HepG2 (cell line): ENCODE measurements around the gene ZBTB34. TPM values are rescaled to one million over a fixed set of nuclear protein-coding genes. Genes with fewer than 3 reads are reported as not detected.

Experiments
- ATAC-seq: fragments of 200-7000 bp; cut with Tn5 transposase; 3 replicates; pipeline ENCODE4 v1.9.1; 2020; ENCODE audit warnings: mild to moderate bottlenecking, moderate library complexity
- BruUV-seq: library from RNA; stranded (reverse); fragments of 400-500 nt; replicated peaks from 2 replicates; lab custom pipeline; 2021; lab: Mats Ljungman, UMichigan
- CTCF ChIA-PET: fragments of 300-600 bp; formaldehyde crosslinking; extraction: SDS; loops from one replicate; lab custom pipeline; 2021; ENCODE audit warnings: low total read pairs, inconsistent platforms, low intra/inter-chr PET ratio; lab: Yijun Ruan, JAX
- POLR2A ChIA-PET: fragments of 350-600 bp; sonication (Branson Sonifier 250); formaldehyde crosslinking; loops from one replicate; lab custom pipeline; 2020; ENCODE audit warnings: antibody characterized with exemption, inconsistent platforms; lab: Yijun Ruan, JAX
- DNase-seq: peaks from one replicate; pipeline ENCODE4 v3.0.0-alpha.2; 2015; ENCODE audit warnings: low spot score
- FAIRE-seq: peaks from 3 replicates; lab custom pipeline; 2011; peaks lifted over from hg19 to GRCh38; lab: Jason Lieb, UNC
- H2AFZ ChIP-seq: one replicate; pipeline ENCODE4 v1.6.1; 2011; ENCODE audit warnings: low read length, inconsistent platforms
- H3K27ac ChIP-seq: fragments of 300-600 bp; 3 replicates; pipeline ENCODE4 v1.8.0; 2011; ENCODE audit warnings: mixed run types, mild to moderate bottlenecking, mixed read lengths, low read length, inconsistent platforms; ENCODE audit not compliant: insufficient read depth; ENCODE audit errors: extremely low read length
- H3K27me3 ChIP-seq, 2 experiments: fragments of 200-600 bp in 1 of 2; 2 replicates in 1 of 2; 3 replicates in 1 of 2; pipeline versions ENCODE4 v1.6.0 to v1.8.0; 2011; ENCODE audit warnings: low read length in 2 of 2, mild to moderate bottlenecking in 2 of 2, moderate library complexity in 2 of 2, inconsistent platforms in 1 of 2; ENCODE audit not compliant: insufficient read depth in 2 of 2, control insufficient read depth in 1 of 2
- H3K36me3 ChIP-seq, 2 experiments: fragments of 200-600 bp in 1 of 2; replicated peaks in 1 of 2; 2 replicates in 1 of 2; 3 replicates in 1 of 2; pipeline versions ENCODE4 v1.5.1 to v1.8.0; 2011; ENCODE audit warnings: low read length in 2 of 2, inconsistent platforms in 1 of 2; ENCODE audit not compliant: insufficient read depth in 2 of 2, control insufficient read depth in 1 of 2
- H3K4me1 ChIP-seq: 2 replicates; pipeline ENCODE4 v1.5.1; 2012; ENCODE audit warnings: low read length, inconsistent platforms; ENCODE audit not compliant: insufficient read depth
- H3K4me2 ChIP-seq: 2 replicates; pipeline ENCODE4 v1.6.0; 2011; ENCODE audit warnings: low read depth, low read length, inconsistent platforms
- H3K4me3 ChIP-seq, 3 experiments: fragments of 200-600 bp in 1 of 3; sonication (generic), shearing (Covaris generic) in 1 of 3; replicated peaks in 1 of 3; 2 replicates each; pipeline ENCODE4 v1.5.1; 2011 to 2016; ENCODE audit warnings: low read length in 3 of 3, inconsistent platforms in 2 of 3, low read depth in 2 of 3, mild to moderate bottlenecking in 2 of 3, control low read depth in 1 of 3, mixed read lengths in 1 of 3; ENCODE audit not compliant: insufficient read depth in 1 of 3
- H3K79me2 ChIP-seq: one replicate; pipeline ENCODE4 v1.6.1; 2011; ENCODE audit warnings: low read length, inconsistent platforms; ENCODE audit not compliant: insufficient read depth
- H3K9ac ChIP-seq: 2 replicates; pipeline ENCODE4 v1.6.0; 2011; ENCODE audit warnings: mild to moderate bottlenecking, low read depth, low read length, inconsistent platforms; ENCODE audit not compliant: insufficient read depth
- H3K9me3 ChIP-seq: 2 replicates; pipeline ENCODE4 v1.5.1; 2012; ENCODE audit warnings: mild to moderate bottlenecking, low read length
- H4K20me1 ChIP-seq: 2 replicates; pipeline ENCODE4 v1.6.0; 2011; ENCODE audit warnings: inconsistent platforms, mild to moderate bottlenecking, low read length, moderate library complexity; ENCODE audit not compliant: insufficient read depth
- ATM ChIP-seq: fragments of 450-650 bp; IDR thresholded peaks from 2 replicates; pipeline ENCODE4 v1.7.1; 2017; ENCODE audit warnings: mild to moderate bottlenecking, borderline replicate concordance
- GTF3A ChIP-seq: sonication (generic); formaldehyde crosslinking; conservative IDR thresholded peaks from 2 replicates; pipeline ENCODE4 v1.4.0; 2020; ENCODE audit warnings: mild to moderate bottlenecking, missing genetic modification reagents
- TSC22D2 ChIP-seq: sonication (generic); formaldehyde crosslinking; IDR thresholded peaks from 2 replicates; pipeline ENCODE4 v1.5.1; 2020; ENCODE audit warnings: missing genetic modification reagents, mild to moderate bottlenecking, borderline replicate concordance
- WGBS: methylation state at CpG from one replicate; pipeline ENCODE4 v1.1.6; 2017; ENCODE audit warnings: low lambda C conversion rate; 5-methylcytosine and 5-hydroxymethylcytosine counted together
- in situ Hi-C: cut with HindIII; loops from 2 replicates; pipeline ENCODE4 v1.10.0; 2017; ENCODE audit warnings: low pct_unique_long_range_greater_than_20kb; ENCODE audit not compliant: extremely low pct_ligation_motif_present
- intact Hi-C: fragments of 100-400 bp; cut with micrococcal nuclease; formaldehyde crosslinking; loops from one replicate; pipeline ENCODE4 v1.10.0; 2022; ENCODE audit not compliant: unreplicated experiment
- polyA plus RNA-seq, 8 experiments: library from polyadenylated mRNA; depleted of rRNA in 3 of 8; stranded (reverse) in 7 of 8; unstranded in 1 of 8; fragments of >200 nt; fragmentation: Illumina TruSeq in 4 of 8; extraction: Trizol in 4 of 8; gene quantifications; 2 replicates each; pipeline versions ENCODE4 v1.2.1 to v1.2.3, GENCODE V29; 2011 to 2016; ENCODE audit warnings: low read depth in 4 of 8, missing spikeins in 1 of 8, mixed read lengths in 1 of 8; ENCODE audit not compliant: insufficient read depth in 1 of 8
- total RNA-seq, 5 experiments: library from RNA; depleted of rRNA; stranded (reverse); fragments of >200 nt; fragmentation: Illumina TruSeq; extraction: Trizol; gene quantifications; 2 replicates each; pipeline ENCODE4 v1.2.3, GENCODE V29; 2016; ENCODE audit warnings: low read depth in 1 of 5
- TF ChIP-seq, protein P1 (sequence below): sonication (generic); formaldehyde crosslinking; IDR thresholded peaks from 2 replicates; pipeline ENCODE4 v1.5.0; 2020; ENCODE audit warnings: mild to moderate bottlenecking, missing genetic modification reagents, borderline replicate concordance
- TF ChIP-seq, protein P2 (sequence below): sonication (generic); formaldehyde crosslinking; IDR thresholded peaks from 2 replicates; pipeline ENCODE4 v1.4.0; 2020; ENCODE audit warnings: mild to moderate bottlenecking, missing genetic modification reagents
- TF ChIP-seq, protein P3 (sequence below), 2 experiments: sonication (generic) in 1 of 2; formaldehyde crosslinking in 1 of 2; IDR thresholded peaks; 2 replicates each; pipeline versions ENCODE4 v1.4.0 to v1.6.1; 2018 to 2020; ENCODE audit warnings: missing genetic modification reagents in 2 of 2, borderline replicate concordance in 1 of 2, low read depth in 1 of 2, mild to moderate bottlenecking in 1 of 2, missing biosample characterization in 1 of 2
- TF ChIP-seq, protein P4 (sequence below): sonication (generic); formaldehyde crosslinking; IDR thresholded peaks from 2 replicates; pipeline ENCODE4 v1.9.0; 2021; ENCODE audit warnings: missing genetic modification reagents, borderline replicate concordance

ZBTB34 gene
- total and polyA plus RNA-seq, 2 of the 13 experiments (the other 11 are each of a cell fraction or from before 2014, with no cell fraction given), result 5.9 to 8.7 TPM

DNA sequence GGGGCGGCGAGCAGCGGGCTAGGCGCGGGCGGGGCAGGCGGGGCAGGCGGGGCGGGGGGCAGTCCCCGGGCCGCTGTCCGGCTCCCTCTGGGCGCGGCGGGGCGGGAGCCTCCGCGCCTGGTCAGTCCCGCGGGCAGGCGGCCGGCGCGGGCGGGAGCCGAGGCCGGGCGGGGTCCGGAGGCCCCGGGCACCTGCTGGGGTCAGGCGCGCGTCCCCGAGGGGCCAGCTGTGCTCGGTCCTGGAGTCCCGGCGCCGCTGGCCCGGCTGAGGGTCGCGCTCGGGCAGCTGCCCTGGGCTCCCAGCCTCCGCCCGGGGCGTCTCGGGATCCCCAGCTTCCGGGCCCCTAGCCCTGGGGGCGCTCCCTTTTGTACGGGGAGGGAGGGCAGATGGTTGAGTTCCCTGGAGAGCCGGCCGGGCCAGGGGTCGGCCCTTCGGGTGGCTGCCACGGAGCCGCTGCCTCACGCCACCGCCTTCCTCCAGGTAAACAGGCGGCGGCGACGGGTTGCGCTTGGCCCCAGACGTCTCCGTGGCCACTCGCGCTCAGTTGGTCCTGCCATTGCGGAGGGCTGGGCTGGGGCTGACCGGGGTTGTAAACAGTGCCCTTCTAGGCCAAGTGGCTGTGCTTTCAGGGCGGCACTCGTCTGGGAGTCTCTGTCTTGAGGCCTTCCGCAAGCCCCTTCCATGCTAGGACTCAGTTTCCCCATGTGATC is 473 bp downstream of the ZBTB34 start:
- in situ Hi-C loops, result no loop called here
- POLR2A ChIA-PET, result no interaction called here
- no peak for TF ChIP-seq ATM
- TF ChIP-seq, protein P1, sequence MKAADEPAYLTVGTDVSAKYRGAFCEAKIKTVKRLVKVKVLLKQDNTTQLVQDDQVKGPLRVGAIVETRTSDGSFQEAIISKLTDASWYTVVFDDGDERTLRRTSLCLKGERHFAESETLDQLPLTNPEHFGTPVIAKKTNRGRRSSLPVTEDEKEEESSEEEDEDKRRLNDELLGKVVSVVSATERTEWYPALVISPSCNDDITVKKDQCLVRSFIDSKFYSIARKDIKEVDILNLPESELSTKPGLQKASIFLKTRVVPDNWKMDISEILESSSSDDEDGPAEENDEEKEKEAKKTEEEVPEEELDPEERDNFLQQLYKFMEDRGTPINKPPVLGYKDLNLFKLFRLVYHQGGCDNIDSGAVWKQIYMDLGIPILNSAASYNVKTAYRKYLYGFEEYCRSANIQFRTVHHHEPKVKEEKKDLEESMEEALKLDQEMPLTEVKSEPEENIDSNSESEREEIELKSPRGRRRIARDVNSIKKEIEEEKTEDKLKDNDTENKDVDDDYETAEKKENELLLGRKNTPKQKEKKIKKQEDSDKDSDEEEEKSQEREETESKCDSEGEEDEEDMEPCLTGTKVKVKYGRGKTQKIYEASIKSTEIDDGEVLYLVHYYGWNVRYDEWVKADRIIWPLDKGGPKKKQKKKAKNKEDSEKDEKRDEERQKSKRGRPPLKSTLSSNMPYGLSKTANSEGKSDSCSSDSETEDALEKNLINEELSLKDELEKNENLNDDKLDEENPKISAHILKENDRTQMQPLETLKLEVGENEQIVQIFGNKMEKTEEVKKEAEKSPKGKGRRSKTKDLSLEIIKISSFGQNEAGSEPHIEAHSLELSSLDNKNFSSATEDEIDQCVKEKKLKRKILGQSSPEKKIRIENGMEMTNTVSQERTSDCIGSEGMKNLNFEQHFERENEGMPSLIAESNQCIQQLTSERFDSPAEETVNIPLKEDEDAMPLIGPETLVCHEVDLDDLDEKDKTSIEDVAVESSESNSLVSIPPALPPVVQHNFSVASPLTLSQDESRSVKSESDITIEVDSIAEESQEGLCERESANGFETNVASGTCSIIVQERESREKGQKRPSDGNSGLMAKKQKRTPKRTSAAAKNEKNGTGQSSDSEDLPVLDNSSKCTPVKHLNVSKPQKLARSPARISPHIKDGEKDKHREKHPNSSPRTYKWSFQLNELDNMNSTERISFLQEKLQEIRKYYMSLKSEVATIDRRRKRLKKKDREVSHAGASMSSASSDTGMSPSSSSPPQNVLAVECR (CRISPR knock-in tag), result peak; percentile 33; the same call in 1 of the 2 replicates
- TF ChIP-seq, protein P2, sequence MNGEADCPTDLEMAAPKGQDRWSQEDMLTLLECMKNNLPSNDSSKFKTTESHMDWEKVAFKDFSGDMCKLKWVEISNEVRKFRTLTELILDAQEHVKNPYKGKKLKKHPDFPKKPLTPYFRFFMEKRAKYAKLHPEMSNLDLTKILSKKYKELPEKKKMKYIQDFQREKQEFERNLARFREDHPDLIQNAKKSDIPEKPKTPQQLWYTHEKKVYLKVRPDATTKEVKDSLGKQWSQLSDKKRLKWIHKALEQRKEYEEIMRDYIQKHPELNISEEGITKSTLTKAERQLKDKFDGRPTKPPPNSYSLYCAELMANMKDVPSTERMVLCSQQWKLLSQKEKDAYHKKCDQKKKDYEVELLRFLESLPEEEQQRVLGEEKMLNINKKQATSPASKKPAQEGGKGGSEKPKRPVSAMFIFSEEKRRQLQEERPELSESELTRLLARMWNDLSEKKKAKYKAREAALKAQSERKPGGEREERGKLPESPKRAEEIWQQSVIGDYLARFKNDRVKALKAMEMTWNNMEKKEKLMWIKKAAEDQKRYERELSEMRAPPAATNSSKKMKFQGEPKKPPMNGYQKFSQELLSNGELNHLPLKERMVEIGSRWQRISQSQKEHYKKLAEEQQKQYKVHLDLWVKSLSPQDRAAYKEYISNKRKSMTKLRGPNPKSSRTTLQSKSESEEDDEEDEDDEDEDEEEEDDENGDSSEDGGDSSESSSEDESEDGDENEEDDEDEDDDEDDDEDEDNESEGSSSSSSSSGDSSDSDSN (CRISPR knock-in tag), result peak; percentile 65
- TF ChIP-seq, protein P3, sequence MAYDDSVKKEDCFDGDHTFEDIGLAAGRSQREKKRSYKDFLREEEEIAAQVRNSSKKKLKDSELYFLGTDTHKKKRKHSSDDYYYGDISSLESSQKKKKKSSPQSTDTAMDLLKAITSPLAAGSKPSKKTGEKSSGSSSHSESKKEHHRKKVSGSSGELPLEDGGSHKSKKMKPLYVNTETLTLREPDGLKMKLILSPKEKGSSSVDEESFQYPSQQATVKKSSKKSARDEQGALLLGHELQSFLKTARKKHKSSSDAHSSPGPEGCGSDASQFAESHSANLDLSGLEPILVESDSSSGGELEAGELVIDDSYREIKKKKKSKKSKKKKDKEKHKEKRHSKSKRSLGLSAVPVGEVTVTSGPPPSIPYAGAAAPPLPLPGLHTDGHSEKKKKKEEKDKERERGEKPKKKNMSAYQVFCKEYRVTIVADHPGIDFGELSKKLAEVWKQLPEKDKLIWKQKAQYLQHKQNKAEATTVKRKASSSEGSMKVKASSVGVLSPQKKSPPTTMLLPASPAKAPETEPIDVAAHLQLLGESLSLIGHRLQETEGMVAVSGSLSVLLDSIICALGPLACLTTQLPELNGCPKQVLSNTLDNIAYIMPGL (CRISPR knock-in tag; IDR thresholded peaks at IDR 0.05; ENCODE audit: borderline replicate concordance in 1 of 2, low read depth in 1 of 2), result peak in 1 of 2 experiments; percentile 67; a peak in 1 of 4 replicates
- TF ChIP-seq TSC22D2 (CRISPR knock-in tag), result no peak
- no peak for TF ChIP-seq GTF3A (CRISPR knock-in tag)
- TF ChIP-seq, protein P4, sequence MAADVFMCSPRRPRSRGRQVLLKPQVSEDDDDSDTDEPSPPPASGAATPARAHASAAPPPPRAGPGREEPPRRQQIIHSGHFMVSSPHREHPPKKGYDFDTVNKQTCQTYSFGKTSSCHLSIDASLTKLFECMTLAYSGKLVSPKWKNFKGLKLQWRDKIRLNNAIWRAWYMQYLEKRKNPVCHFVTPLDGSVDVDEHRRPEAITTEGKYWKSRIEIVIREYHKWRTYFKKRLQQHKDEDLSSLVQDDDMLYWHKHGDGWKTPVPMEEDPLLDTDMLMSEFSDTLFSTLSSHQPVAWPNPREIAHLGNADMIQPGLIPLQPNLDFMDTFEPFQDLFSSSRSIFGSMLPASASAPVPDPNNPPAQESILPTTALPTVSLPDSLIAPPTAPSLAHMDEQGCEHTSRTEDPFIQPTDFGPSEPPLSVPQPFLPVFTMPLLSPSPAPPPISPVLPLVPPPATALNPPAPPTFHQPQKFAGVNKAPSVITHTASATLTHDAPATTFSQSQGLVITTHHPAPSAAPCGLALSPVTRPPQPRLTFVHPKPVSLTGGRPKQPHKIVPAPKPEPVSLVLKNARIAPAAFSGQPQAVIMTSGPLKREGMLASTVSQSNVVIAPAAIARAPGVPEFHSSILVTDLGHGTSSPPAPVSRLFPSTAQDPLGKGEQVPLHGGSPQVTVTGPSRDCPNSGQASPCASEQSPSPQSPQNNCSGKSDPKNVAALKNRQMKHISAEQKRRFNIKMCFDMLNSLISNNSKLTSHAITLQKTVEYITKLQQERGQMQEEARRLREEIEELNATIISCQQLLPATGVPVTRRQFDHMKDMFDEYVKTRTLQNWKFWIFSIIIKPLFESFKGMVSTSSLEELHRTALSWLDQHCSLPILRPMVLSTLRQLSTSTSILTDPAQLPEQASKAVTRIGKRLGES (CRISPR knock-in tag), result no peak

More for the DNA sequence above, 473 bp downstream of the ZBTB34 start:
- Histone ChIP-seq H3K9me3 (no peaks in the 10 kb centered on the region), H2AFZ (no peak overlapping the region), H3K27ac (peak overlapping the region; percentile 66), H3K4me2 (peak overlapping the region; percentile 86), H3K9ac (peak overlapping the region; percentile 78), H3K4me1 (peaks cover 31% of the 10 kb centered on the region), H3K79me2 (peaks cover 35% of the 10 kb centered on the region), H4K20me1 (0 out of 2 replicates have a peak, but pooled peaks cover 8% of the 10 kb centered on the region), H3K36me3 (peaks cover 5 to 19% of the 10 kb centered on the region in 2 experiments), H3K27me3 (no peaks in the 10 kb centered on the region; a peak in 2 of 5 replicates), H3K4me3 (peak overlapping the region; percentile 80 to 93 (median 89))
- no peak for DNase-seq
- CTCF ChIA-PET, result no interaction called here
- ATAC-seq, result peak; percentile 70
- FAIRE-seq, result no peak
- no TSS peak for BruUV-seq
- intact Hi-C loops, result no loop called here
- 2% methylated on average over 11 of the region's 71 CpGs for WGBS
